Right hindlimb (tissue), 1 donor: Measurements from ENCODE around the gene CAVIN3.

ENCODE experiments used
- DNase-seq: peaks from one replicate; pipeline ENCODE4 v3.0.0-alpha.2; 2018

Gene CAVIN3, protein sequence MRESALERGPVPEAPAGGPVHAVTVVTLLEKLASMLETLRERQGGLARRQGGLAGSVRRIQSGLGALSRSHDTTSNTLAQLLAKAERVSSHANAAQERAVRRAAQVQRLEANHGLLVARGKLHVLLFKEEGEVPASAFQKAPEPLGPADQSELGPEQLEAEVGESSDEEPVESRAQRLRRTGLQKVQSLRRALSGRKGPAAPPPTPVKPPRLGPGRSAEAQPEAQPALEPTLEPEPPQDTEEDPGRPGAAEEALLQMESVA

DNA sequence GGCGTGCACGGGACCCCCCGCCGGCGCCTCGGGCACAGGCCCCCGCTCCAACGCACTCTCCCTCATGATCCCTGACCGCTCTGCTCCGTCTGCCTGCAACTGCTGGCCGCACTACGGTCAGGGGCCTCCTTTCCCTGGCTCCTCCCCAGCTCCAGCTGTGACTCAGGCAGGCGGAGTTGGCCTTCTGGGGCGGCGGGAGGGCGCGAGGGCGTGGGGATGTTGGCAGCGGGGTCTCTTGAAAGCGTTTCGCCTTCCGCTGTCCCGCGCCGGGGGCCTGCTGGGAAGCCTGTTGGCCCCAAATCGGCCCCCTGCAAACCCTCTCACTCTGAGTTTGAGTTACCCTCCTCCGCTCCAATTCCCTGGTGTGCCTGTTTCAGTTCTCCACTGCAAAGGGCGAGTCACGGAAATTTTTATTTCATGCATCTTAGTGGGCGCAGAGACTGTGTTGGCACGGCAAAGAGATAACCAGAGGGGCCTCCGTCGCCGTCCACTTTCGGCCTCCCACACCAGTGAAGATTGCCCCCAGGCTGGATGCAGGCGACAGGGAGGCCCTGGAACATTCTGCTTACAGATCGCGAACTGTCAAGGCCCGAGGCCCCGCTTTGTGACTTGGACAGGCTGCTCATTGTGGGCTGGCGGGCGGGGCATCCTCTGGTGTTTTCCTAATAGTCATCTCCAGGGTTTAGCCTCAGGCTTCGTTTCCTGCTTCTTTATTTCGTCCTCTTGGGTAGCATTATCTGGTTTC lies at the start of gene CAVIN3:
CAVIN3 (minus strand) TSS at position 91 of the 745 bp plus-strand sequence; CDS start at position 66, 25 bp downstream.
- peak; percentile 91 for DNase-seq

DNA sequence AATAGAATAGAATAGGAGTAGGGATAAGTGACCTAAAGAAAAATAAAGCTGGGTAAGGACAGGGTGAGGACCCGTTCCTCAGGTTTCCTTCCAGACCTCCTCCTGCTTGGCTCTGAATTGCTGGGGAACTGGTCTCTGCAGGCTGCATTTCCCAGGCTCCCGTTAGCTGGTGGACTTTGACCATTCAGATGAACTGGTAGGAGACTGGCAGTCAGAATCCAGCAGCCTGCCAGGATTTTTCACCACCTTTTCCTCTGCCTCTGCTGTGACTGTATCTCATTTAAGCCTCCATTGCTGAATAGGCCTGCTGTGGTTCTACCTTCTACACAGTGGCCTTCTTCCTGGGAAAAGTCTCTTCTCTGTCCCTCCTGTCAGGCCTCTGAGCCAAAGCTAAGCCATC lies 45.4 kb upstream of the CAVIN3 start:
- DNase-seq, result no peak

DNA sequence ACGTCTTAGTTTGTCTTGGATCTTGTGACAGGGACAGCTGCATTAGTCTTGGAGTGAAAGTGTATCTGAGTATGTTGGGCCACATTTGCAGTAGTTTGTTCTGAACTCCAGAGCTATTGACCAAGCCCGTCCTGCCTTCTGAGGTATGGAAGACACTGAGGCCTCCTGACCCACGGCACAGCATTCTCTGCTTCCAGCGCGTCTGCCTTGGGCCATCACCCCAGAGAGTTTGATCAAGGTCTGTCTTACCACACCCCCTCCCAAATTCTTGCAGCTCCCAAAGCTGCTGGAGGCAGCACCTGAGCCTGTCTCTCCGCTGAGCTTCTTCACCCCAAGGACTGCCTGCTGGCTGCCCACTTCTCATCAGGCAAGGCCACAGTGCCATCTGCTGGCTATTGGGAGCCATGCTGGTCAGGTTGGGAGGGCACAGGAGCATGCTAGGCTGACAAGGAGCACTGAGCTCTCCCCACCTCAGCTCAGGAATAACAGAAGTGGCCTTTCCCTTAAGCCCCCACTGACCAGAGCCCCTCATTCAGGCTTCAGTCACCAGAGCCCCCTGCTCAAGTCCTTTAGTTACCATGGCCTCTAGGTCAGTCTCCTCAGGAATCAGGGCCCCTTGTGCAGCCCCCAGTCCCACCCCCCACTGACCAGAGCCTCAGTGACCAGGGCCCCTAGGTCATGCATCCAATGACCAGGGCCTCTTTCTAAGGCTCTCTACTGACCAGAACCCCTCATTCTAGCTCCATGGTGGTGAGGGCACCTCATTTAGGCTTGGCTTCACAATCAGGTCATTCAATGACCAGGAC lies 42.8 kb upstream of the CAVIN3 start:
- DNase-seq, result peak; percentile 78

DNA sequence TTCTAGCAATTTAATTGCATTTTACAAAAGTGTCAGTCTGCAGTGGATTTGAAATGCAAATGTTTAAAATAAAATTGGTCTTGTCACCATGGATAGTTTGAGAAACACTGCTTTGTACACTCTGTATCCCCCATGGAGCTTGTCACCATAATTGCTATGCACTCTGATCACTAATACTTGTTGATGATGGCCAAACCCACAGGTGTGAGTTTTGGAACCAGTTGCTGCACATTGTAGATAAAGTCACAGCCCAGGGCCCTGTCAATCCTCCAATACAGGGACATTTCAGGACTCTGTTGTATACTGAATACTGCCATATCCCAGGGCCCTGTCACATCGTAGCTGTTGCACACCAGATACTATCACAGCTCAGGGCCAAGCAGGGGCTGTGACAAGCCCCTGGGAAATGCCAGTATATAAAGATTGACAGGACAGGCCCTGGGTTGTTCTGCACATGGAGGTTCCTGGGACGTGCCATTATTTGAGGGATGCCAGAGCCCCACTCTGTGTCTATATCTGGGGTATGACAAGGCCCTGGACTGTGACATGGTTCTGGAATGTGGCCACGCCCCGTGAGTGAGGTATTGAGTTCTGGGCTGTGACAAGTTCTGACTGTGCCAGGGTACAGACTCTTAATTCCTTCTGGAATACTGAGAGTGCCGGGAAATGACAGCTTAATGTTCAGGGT lies 42.0 kb upstream of the CAVIN3 start:
- DNase-seq, result peak; percentile 25

DNA sequence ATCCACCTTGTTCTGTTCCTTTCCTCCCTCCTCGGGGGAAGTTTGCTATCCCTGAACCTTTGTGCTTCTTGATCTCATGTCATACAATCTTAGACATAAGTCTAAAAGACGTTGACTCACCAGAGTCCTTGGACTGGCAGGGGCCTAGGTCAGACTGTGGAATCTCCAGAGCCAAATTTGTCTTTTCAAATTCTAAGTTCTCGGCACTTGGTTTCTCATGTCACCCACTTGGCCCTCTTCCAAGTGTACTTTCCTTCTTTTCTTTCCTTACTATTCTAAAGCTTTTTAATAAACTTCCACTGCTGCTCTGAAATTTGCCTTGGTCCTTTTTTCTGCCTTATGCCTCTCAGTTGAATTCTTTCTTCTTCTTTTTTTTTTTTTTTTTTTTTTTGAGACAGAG lies 39.9 kb upstream of the CAVIN3 start:
- no peak for DNase-seq

DNA sequence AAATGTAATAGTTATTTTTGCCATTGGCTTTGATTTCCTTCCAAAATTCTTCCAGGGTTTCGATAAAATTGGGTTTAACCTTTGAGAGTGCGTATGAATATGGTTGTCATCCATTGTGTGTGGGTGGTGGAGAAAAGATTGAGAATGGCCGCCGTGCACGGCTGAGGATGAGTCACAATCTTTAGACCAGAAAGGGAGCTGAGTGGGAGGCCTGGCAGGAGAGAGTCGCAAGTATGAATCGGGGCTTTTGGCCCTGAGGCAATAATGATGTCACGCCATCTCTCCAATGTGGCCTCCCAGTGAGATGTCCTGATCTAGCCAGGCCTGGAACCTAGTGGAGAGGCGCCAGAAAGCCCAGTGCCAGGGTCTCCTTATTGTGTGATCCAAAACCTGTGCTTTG lies 36.9 kb upstream of the CAVIN3 start:
- peak; percentile 55 for DNase-seq

DNA sequence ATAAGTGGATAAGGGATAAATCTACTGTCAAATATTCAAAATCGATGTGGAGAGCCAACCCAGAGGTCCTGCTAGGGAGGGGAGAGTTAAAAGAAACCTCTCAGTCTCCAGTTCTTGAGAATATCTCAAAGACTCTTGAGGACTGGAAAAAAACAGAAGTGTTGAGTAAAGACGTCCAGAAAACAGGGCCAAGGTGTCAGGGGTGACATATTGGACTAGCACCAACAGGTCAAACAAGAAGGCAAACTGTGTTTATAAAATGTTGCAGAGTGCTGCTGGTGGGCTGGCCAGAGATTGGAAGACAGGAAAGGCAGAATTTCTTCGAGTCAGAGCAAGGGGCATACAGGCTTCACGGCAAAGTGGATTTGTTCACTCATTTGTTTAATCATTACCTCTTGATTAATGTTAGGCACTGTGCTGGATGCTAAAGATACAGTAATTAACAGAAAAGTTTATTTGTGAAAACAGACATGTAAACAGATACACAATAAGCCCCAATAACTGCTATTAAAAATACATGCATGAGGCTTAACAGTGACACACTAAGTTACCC lies 36.3 kb upstream of the CAVIN3 start:
- DNase-seq, result no peak

DNA sequence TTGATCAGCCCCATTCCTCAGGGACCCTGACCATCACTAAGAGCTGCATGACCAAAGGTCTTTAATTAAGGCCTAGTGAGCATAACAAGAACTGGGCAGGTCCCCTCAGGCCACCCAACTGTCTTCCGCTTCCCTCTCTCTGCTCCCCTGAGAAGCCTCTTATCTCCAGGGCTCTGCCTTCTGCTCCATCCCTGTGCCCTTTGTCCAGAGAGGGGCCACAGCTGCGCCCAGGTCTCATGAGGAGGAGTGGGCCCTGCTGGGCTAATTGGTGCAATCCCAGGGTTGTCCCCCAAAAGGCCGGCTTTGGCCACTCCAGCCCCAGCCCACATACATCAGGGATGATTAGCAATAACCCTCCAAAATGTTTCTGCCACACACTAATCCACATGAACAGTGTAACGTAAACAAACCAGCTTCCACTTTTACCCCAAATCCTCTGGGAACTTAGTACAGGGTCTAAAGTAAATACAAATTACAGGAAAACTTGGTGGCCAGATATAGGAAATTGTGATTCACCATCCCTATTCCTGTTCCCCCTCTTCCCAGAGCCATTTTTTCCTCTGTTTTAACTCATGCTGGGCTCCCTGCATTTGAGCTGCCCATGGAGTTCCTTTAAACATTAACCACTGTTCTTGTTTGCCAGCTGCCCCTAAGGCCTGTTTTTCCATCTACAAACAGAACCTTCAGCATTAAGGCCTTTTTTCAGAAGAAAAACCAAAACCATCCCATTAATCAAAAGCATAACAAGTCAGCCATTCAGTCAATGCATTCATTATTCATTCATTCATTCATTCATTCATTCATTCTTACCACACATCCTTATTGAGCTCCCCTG lies 34.6 kb upstream of the CAVIN3 start:
- DNase-seq, result no peak

DNA sequence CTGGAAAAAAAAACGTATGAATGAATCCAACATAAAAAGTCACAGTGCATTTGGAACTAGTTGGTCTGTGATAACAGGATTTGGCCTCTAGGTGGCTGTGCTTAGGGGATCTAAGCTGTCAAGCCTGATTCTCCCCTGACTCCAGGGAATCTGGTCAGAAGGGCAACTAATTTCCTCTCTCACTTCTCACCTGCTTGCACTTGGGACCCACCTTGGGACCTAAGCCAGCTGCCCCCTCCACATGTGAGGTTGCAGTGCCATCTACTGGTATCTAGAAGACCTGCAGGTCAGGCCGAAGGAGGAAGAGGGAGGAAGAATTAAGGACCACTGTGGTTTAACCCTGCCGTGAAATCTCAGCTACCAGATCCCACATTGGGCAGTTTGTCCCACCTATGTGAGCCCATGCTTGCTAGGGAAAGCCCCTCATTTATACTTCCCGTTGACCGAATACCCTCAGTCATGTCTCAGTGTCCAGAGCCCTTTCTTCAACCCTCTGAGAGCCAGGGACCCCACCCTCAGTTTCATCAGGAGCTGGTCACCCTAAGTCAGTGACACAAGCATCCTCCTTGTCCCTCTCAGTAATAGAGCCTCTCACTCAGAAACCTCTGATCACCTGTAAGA lies 33.2 kb upstream of the CAVIN3 start:
- DNase-seq, result peak; percentile 65

DNA sequence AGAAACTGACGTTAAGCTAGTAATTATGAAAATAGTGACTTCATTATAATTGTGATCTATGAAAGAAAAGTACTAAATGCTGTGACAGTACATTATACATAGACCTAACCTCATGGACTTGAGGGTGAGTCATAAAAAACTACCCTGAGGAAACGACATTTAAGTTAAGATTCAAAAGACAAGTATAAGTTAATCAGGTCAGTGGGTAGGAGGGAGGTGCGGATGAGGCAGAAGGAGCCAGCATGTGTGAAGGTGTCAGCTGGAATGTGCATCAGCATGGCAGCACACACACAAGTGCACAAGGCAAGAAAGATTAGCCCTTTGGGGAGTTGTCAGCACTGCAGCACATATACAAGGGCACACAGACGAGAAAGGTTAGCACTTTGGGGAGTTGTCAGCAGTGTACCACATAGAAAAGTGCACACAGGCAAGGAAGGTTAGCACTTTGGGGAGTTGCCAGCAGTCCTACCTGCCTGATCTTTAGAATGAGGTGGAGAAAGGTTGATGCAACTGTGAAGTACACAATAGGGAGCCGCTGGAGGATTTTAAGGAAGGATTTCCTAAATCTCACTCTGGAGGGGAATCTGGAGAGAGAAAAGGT lies 31.6 kb upstream of the CAVIN3 start:
- no peak for DNase-seq

DNA sequence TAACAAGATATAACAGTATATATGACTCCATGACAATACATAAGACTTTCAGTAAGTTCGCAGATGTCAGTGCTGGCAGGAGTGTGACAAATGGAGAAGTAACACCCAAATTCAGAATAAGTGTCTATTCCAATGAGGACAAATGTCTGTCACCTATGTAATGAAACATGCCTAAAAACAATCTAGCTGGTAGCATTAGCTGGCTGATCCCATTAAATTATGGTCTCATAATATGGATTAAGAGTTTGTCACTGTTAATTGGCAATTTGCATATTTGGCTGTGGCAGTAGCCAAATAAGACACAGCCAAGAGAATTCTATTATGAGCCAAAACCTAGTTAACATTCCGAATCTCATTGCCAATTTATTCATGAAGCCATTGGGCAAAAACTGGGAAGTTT lies 30.2 kb upstream of the CAVIN3 start:
- DNase-seq, result no peak

DNA sequence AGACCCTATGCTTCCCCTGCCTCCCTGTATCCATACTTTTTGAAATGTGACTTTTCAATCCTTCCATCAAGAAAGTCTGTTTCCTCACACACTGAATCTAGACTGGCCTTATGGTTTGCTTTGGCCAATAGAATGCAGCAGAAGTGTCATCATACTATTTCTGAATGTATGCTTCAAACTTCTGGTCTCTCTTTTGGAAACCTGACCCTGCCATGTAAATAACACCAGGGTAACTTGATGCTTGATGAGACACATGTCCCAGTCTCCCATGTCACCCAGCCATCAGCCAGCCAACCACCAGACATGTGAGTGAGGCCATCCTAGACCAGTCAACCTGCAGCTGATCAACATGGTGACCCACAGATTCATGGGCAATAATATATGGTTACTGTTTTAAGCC lies 29.7 kb upstream of the CAVIN3 start:
- DNase-seq, result no peak

DNA sequence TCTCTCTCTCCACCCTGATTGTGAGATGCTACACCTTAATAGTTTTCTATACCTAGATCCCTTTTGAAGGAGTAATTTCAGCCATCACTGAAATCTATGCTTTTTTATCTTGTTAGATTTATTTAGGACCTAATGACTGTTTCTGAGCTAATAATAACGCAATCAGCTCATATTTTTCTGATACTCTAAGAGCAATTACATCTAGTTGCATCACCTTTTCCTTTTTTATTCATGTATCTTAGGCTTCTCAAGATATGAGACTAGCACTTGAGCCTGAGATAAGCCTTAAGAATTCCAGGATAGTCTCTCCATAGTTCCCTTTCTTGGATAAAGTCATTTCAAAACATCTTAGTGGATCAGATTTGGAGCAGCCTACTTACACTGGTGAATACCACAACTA lies 25.1 kb upstream of the CAVIN3 start:
- no peak for DNase-seq

DNA sequence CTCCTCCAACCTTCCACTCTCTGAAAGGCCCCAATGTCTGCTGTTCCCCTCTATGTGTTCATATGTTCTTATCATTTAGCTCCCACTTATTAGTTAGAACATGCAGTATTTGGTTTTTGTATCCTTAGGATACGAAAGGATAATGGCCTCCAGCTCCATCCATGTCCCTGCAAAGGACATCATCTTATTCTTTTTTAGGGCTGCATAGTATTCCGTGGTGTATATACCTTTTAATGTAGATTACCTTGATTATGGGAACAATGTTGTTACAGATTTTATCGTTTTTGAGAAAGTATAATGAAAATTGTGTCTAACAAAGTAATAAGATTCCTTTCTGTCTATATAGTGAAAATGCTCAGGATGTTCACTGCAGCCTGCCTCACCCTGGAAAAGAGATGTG lies 16.0 kb upstream of the CAVIN3 start:
- no peak for DNase-seq

DNA sequence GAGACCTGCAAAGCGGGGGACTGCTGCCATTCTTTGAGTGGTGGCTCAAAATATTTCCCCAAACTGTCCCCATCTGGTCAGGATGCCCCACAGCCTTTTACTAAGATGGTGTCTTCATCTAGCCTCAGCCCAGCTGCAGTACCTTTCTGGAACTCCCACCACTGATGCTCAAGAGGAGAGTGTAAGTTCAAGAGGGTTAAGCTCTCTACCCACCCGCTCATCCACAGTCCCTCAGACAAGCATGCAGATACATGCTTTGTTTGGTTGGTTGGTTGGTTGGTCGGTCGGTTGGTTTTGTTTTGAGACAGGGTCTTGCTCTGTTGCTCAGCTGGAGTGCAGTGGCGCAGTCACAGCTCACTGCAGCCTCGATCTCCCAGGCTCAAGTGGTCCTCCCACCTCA lies 14.5 kb upstream of the CAVIN3 start:
- DNase-seq, result no peak

DNA sequence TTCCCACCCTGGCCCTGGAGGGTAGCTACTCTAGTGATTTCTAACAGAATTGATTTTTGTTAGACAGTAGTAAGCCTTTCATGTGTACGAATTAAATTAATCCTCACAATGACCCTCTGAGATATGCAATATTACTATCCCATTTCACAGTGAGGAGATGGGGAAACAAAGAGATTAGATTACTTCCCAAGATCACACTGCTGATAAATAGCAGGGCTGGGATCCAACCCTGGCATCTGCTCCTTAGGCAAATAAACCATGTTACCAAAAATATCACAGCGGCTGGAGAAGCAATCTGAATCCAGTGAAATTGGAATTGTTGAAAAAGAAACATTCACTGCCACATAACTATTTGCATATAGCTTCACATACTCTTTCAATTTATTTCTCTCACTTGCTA lies 12.8 kb upstream of the CAVIN3 start:
- DNase-seq, result no peak

DNA sequence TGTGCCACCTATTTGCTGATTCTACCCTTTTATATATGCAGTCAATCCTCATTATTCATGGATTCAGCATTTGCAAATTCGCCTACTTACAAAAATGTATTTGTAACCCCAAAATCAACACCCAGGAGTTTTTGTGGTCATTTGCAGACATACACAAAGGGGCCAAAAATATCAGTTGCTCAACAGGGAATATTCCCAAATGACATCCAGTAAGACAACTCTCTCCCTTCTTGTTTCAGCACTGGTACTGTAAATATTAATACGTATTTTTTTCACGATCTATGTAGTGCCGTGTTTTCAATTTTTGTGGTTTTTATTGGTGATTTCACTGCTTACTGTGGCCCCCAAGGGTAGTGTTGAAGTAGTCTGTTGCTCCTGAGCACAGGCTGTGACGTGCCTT lies 11.8 kb upstream of the CAVIN3 start:
- DNase-seq, result no peak

DNA sequence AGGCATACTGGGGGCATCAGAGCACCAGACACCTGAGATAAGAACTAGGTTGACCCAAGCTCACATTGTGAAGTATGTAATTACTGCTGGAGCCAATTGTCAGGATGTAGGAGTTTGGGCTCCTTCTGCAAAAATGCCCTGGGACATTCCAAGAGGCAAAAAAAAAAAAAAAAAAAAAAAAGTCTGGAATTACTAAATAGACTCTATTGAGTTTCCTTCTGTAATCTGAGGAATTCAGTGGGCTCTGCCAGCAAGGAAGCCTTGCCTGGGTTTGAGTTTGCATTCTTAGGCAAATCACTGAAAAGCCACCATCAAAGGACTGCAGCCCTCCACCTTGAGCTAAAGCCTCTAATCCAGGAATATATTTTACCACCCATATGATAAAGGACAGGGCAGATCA lies 8.0 kb upstream of the CAVIN3 start:
- no peak for DNase-seq

DNA sequence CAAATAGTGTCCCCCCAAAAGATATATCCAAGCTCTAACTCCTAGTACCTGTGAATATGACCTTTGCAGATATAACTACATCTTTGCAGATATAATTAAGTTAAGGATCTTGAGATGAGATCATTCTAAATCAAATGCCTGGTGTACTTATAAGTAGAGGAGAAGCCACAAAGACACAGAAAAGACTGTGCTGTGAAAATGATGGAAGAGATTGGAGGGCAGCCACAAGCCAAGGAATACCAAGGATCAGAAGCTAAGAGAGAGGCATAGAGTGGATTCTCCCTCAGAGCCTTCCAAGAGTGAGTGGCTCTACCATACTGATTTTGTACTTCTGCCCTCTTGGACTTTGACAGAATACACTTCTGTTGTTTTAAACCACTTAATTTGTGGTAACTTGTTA lies 7.5 kb upstream of the CAVIN3 start:
- no peak for DNase-seq

DNA sequence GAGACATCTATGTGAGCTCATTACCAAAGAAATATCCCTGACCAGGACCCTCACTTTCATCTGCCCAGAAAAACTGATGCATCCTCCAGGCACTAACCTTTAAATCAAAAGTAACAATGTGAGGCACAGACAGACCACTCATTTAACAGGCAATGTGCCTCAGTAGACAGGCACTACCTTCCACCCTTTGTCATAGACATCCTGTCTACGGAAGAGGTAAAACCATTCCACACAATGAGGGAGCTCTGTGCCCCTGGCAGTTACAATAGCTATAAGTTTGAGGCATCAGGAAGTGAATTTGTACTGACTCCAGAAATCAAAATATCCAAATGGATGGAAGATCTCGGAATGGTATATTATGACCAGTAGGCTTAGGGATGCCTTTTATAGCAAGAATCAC lies 6.7 kb upstream of the CAVIN3 start:
- no peak for DNase-seq

DNA sequence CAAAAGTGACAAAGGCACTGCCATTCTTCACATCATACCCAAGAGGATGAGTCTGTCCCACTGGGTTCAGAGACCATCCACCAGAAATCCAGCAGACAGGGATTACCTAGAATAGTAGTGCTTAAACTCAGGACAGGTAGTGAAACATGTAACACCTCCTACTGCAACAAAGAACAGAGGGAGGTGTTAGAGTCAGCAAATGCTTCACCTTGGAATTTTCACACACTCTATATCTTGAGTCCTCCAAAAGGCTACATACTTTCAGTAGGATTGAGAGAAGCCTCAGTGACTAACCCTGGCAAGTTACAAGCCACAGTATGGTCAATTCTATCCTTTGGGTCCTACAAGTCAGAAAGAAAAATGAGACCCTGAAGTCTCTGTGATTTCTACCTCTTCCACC lies 6.0 kb upstream of the CAVIN3 start:
- DNase-seq, result no peak
